IMR-90 (cell line): Measurements from ENCODE around the gene MORN5. TPM values are rescaled to one million over a fixed set of nuclear protein-coding genes. Genes with fewer than 3 reads are reported as not detected.

Experiments
- ATAC-seq: fragments of 200-7000 bp; cut with Tn5 transposase; 2 replicates; pipeline ENCODE4 v1.9.1; 2020; ENCODE audit warnings: low read depth, mild to moderate bottlenecking, moderate library complexity
- BruUV-seq: library from RNA; stranded (reverse); fragments of 400-500 nt; replicated peaks from 2 replicates; lab custom pipeline; 2021; lab: Mats Ljungman, UMichigan
- CTCF ChIA-PET: fragments of 300-600 bp; formaldehyde crosslinking; extraction: SDS; loops from one replicate; lab custom pipeline; 2021; ENCODE audit warnings: antibody characterized with exemption; lab: Yijun Ruan, JAX
- POLR2A ChIA-PET: fragments of 300-600 bp; sonication (Branson Sonifier 250); formaldehyde crosslinking; loops from one replicate; lab custom pipeline; 2022; ENCODE audit warnings: antibody characterized with exemption; ENCODE audit not compliant: unreplicated experiment; lab: Charles Lee
- DNase-seq: peaks from one replicate; pipeline ENCODE4 v3.0.0; 2013
- H2AFZ ChIP-seq: replicated peaks from 2 replicates; pipeline ENCODE3; 2013; ENCODE audit warnings: low read length, mild to moderate bottlenecking; ENCODE audit not compliant: poor library complexity
- H2AK5ac ChIP-seq: 2 replicates; pipeline ENCODE4 v1.6.1; 2013; ENCODE audit warnings: low read depth, low read length, inconsistent platforms
- H2AK9ac ChIP-seq: replicated peaks from 2 replicates; pipeline ENCODE3; 2013; ENCODE audit warnings: mild to moderate bottlenecking, low read depth, low read length, moderate library complexity; ENCODE audit not compliant: poor library complexity
- H2BK120ac ChIP-seq: 2 replicates; pipeline ENCODE4 v1.6.1; 2013; ENCODE audit warnings: low read depth, low read length, inconsistent platforms
- H2BK15ac ChIP-seq: 3 replicates; pipeline ENCODE4 v1.6.1; 2013; ENCODE audit warnings: low read depth, low read length, inconsistent platforms
- H2BK20ac ChIP-seq: 2 replicates; pipeline ENCODE4 v1.6.1; 2013; ENCODE audit warnings: low read depth, mild to moderate bottlenecking, inconsistent platforms, low read length, moderate library complexity
- H2BK5ac ChIP-seq: 2 replicates; pipeline ENCODE4 v1.6.1; 2013; ENCODE audit warnings: mild to moderate bottlenecking, low read depth, low read length, inconsistent platforms; ENCODE audit not compliant: poor library complexity, severe bottlenecking
- H3K14ac ChIP-seq: replicated peaks from 2 replicates; pipeline ENCODE4 v1.6.1; 2013; ENCODE audit warnings: low read depth, low read length, inconsistent platforms
- H3K18ac ChIP-seq: 2 replicates; pipeline ENCODE4 v1.6.1; 2013; ENCODE audit warnings: low read depth, low read length, control low read depth
- H3K23ac ChIP-seq: 2 replicates; pipeline ENCODE4 v1.6.1; 2013; ENCODE audit warnings: low read depth, low read length, inconsistent platforms
- H3K27ac ChIP-seq: 2 replicates; pipeline ENCODE4 v1.5.1; 2013; ENCODE audit warnings: mild to moderate bottlenecking, control low read depth, low read length; ENCODE audit not compliant: insufficient read depth
- H3K27me3 ChIP-seq: 2 replicates; pipeline ENCODE4 v1.6.1; 2013; ENCODE audit warnings: low read length; ENCODE audit not compliant: control insufficient read depth, insufficient read depth
- H3K36me3 ChIP-seq: 2 replicates; pipeline ENCODE4 v1.6.1; 2013; ENCODE audit warnings: low read length, mixed read lengths; ENCODE audit not compliant: control insufficient read depth, insufficient read depth
- H3K4ac ChIP-seq: 2 replicates; pipeline ENCODE4 v1.6.1; 2013; ENCODE audit warnings: low read depth, low read length, inconsistent platforms
- H3K4me1 ChIP-seq: 2 replicates; pipeline ENCODE4 v1.6.1; 2013; ENCODE audit warnings: low read length, mixed read lengths; ENCODE audit not compliant: control insufficient read depth, insufficient read depth
- H3K4me2 ChIP-seq: 2 replicates; pipeline ENCODE4 v1.6.1; 2013; ENCODE audit warnings: low read depth, mild to moderate bottlenecking, control low read depth, low read length, moderate library complexity
- H3K4me3 ChIP-seq: 2 replicates; pipeline ENCODE4 v1.5.1; 2013; ENCODE audit warnings: low read depth, mild to moderate bottlenecking, control low read depth, low read length, moderate library complexity; ENCODE audit not compliant: insufficient read depth
- H3K56ac ChIP-seq: 2 replicates; pipeline ENCODE4 v1.6.1; 2013; ENCODE audit warnings: low read length, inconsistent platforms; ENCODE audit not compliant: insufficient read depth; ENCODE audit errors: extremely low read depth
- H3K79me1 ChIP-seq, 2 experiments: 2 replicates each; pipeline ENCODE4 v1.6.1; 2013; ENCODE audit warnings: low read length in 2 of 2, inconsistent platforms in 1 of 2, low read depth in 1 of 2
- H3K9ac ChIP-seq: 2 replicates; pipeline ENCODE4 v1.6.1; 2013; ENCODE audit warnings: low read depth, low read length, control low read depth
- H3K9me1 ChIP-seq: 2 replicates; pipeline ENCODE4 v1.6.1; 2013; ENCODE audit warnings: low read length, inconsistent platforms; ENCODE audit not compliant: insufficient read depth
- H3K9me3 ChIP-seq: 2 replicates; pipeline ENCODE4 v1.6.1; 2013; ENCODE audit warnings: low read length; ENCODE audit not compliant: control insufficient read depth, insufficient read depth
- H4K20me1 ChIP-seq: 2 replicates; pipeline ENCODE4 v1.6.1; 2013; ENCODE audit warnings: low read length, inconsistent platforms; ENCODE audit not compliant: insufficient read depth
- H4K5ac ChIP-seq: 2 replicates; pipeline ENCODE4 v1.6.1; 2013; ENCODE audit warnings: mild to moderate bottlenecking, low read depth, low read length, control low read depth
- H4K8ac ChIP-seq, 2 experiments: 2 replicates each; pipeline ENCODE4 v1.6.1; 2013; ENCODE audit warnings: low read depth in 2 of 2, low read length in 2 of 2, control low read depth in 1 of 2, inconsistent platforms in 1 of 2
- H4K91ac ChIP-seq: 2 replicates; pipeline ENCODE4 v1.6.1; 2013; ENCODE audit warnings: low read depth, low read length, inconsistent platforms; ENCODE audit not compliant: insufficient read depth
- BHLHE40 ChIP-seq: fragments of 150-350 bp; IDR thresholded peaks from 2 replicates; pipeline ENCODE4 v1.6.1; 2016; ENCODE audit warnings: mild to moderate bottlenecking, low read depth, low read length
- MAFK ChIP-seq: IDR thresholded peaks from 2 replicates; pipeline ENCODE4 v1.6.1; 2012; ENCODE audit warnings: low read depth, low read length, improper control_type of control experiment
- MAZ ChIP-seq: IDR thresholded peaks from 2 replicates; pipeline ENCODE4 v1.6.1; 2012; ENCODE audit warnings: low read depth, mild to moderate bottlenecking, low read length, improper control_type of control experiment, moderate library complexity, borderline replicate concordance
- POLR2A ChIP-seq: IDR thresholded peaks from 2 replicates; pipeline ENCODE4 v1.6.1; 2012; ENCODE audit warnings: mild to moderate bottlenecking, low read depth, low read length
- RFX5 ChIP-seq: IDR thresholded peaks from 2 replicates; pipeline ENCODE4 v1.8.0; 2012; ENCODE audit warnings: low read depth, mild to moderate bottlenecking, low read length, moderate library complexity
- WGBS, 2 experiments: methylation state at CpG; one replicate each; pipeline versions ENCODE4 v1.1.5 to v1.1.7; 2013; ENCODE audit warnings: missing lambda C conversion rate in 2 of 2; ENCODE audit not compliant: insufficient read length in 1 of 2; ENCODE audit errors: extremely low coverage in 2 of 2; 5-methylcytosine and 5-hydroxymethylcytosine counted together
- dilution Hi-C: fragments of 300-500 bp; cut with HindIII; formaldehyde crosslinking; loops from one replicate; pipeline ENCODE4 v1.14.3; 2018; ENCODE audit warnings: low sequenced_read_pairs; ENCODE audit not compliant: unreplicated experiment
- in situ Hi-C: fragments of 300-500 bp; cut with MboI; formaldehyde crosslinking; loops from 3 replicates; pipeline ENCODE4 v1.14.3; 2019; ENCODE audit warnings: low sequenced_read_pairs, inconsistent platforms, mixed read lengths
- intact Hi-C: fragments of 100-400 bp; cut with micrococcal nuclease; formaldehyde crosslinking; loops from 2 replicates; pipeline ENCODE4 v1.10.0; 2022
- polyA plus RNA-seq, 3 experiments: library from polyadenylated mRNA; depleted of rRNA; stranded (reverse); fragments of >200 nt; gene quantifications; 2 replicates each; pipeline ENCODE4 v1.2.3, GENCODE V29; 2012; ENCODE audit warnings: low replicate concordance in 1 of 3
- total RNA-seq: library from RNA; depleted of rRNA; stranded (reverse); fragments of >200 nt; gene quantifications from 2 replicates; pipeline ENCODE4 v1.2.3, GENCODE V29; 2012

Gene MORN5
- total and polyA plus RNA-seq, 2 of the 4 experiments (the other 2 are of a cell fraction): not detected

DNA sequence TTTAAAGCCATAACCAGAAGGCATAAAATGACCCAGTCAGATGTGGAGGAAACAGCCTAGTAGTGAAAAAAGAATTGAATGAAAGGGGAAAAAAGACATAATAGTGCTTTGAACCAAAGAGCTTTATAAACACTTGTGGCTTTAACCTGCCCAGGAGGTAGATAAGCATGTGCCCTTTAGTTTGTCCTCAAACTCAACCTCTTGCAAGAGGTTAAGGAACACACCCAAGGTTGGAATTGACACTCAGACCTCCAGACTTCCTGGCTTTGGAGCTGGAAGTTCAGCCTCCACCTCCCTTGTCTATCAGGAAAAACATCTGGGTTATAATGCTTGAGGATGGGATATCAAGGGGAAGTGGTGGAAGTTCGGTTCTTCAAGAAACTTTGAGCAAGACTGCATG, 16.4 kb upstream of the MORN5 start:
- H3K4me1 ChIP-seq: peaks cover 3% of the 10 kb centered on the region; the same call in 1 of the 2 replicates
- H3K4me2 ChIP-seq: no peak overlapping the region
- no peak overlapping the region for H3K14ac ChIP-seq
- H2BK120ac ChIP-seq: no peak overlapping the region
- intact Hi-C loops: no loop called here
- H4K5ac ChIP-seq: no peak overlapping the region
- no peaks in the 10 kb centered on the region for H4K20me1 ChIP-seq
- no peaks in the 10 kb centered on the region for H3K79me1 ChIP-seq
- H3K9ac ChIP-seq: no peak overlapping the region
- peaks cover 8% of the 10 kb centered on the region; the same call in 1 of the 2 replicates for H3K9me1 ChIP-seq
- no peak overlapping the region for H3K27ac ChIP-seq
- H2AFZ ChIP-seq: no peak overlapping the region
- dilution Hi-C loops: no loop called here
- no peaks in the 10 kb centered on the region for H3K9me3 ChIP-seq
- ATAC-seq: no peak
- no peak overlapping the region for H2BK5ac ChIP-seq
- no peak overlapping the region for H3K4me3 ChIP-seq
- no peak overlapping the region for H2BK15ac ChIP-seq
- in situ Hi-C loops: no loop called here
- no peak for TF ChIP-seq MAZ
- TF ChIP-seq POLR2A: no peak
- no peak for TF ChIP-seq BHLHE40
- no peak for TF ChIP-seq RFX5
- no peak for TF ChIP-seq MAFK
- no peak overlapping the region for H3K23ac ChIP-seq
- H4K91ac ChIP-seq: no peak overlapping the region
- no peak overlapping the region for H3K18ac ChIP-seq
- H3K56ac ChIP-seq: no peak overlapping the region
- DNase-seq: no peak
- BruUV-seq: no TSS peak
- H3K27me3 ChIP-seq: no peaks in the 10 kb centered on the region
- peaks cover 27% of the 10 kb centered on the region for H3K36me3 ChIP-seq
- WGBS, 2 experiments: no CpG with 5 or more reads among the region's 1 CpG
- POLR2A ChIA-PET: no interaction called here
- no peak overlapping the region for H2AK9ac ChIP-seq
- CTCF ChIA-PET: no interaction called here
- no peak overlapping the region for H2BK20ac ChIP-seq
- H2AK5ac ChIP-seq: no peak overlapping the region
- H4K8ac ChIP-seq: no peak overlapping the region
- H3K4ac ChIP-seq: no peak overlapping the region
